Fibroblast of lung (primary cell): ENCODE measurements around the gene LASP1.

Source experiments
- EZH2 ChIP-seq: IDR thresholded peaks from 2 replicates; pipeline ENCODE4 v1.5.1; 2012; ENCODE audit warnings: low read length, control low read depth, mild to moderate bottlenecking; ENCODE audit errors: missing control alignments
- TF ChIP-seq, protein P1 (sequence below), 2 donors: IDR thresholded peaks in 1 of 2; conservative IDR thresholded peaks in 1 of 2; 1 replicate in 1 of 2; 2 replicates in 1 of 2; pipeline ENCODE4 v1.5.1; 2011 to 2012; ENCODE audit warnings: low read length in 2 of 2, control low read depth in 1 of 2, inconsistent platforms in 1 of 2, low read depth in 1 of 2, mild to moderate bottlenecking in 1 of 2

DNA sequence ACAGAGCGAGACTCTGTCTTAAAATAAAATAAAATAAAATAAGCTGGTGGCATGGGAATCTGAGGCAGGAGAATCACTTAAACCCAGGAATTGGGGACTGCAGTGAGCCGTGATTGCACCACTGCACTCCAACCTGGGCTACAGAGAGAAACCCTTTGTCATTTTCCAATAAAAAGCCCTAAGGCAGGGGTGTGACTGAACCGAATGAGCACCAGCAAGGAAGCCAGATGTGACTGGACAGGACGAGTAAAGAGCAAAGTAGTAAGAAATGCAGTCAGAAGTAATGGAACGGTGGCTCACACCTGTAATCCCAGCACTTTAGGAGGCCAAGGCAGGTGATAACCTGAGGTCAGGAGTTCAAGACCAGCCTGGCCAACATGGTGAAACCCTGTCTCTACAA is 12.6 kb upstream of the LASP1 start:
- TF ChIP-seq, protein P1, sequence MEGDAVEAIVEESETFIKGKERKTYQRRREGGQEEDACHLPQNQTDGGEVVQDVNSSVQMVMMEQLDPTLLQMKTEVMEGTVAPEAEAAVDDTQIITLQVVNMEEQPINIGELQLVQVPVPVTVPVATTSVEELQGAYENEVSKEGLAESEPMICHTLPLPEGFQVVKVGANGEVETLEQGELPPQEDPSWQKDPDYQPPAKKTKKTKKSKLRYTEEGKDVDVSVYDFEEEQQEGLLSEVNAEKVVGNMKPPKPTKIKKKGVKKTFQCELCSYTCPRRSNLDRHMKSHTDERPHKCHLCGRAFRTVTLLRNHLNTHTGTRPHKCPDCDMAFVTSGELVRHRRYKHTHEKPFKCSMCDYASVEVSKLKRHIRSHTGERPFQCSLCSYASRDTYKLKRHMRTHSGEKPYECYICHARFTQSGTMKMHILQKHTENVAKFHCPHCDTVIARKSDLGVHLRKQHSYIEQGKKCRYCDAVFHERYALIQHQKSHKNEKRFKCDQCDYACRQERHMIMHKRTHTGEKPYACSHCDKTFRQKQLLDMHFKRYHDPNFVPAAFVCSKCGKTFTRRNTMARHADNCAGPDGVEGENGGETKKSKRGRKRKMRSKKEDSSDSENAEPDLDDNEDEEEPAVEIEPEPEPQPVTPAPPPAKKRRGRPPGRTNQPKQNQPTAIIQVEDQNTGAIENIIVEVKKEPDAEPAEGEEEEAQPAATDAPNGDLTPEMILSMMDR (conservative IDR thresholded peaks at IDR 0.05 in 1 of 2, IDR thresholded peaks at IDR 0.05 in 1 of 2; ENCODE audit: low read depth in 1 of 2, low read length in 2 of 2) = no peak
- no peak for TF ChIP-seq EZH2
